ENCODE measurements around the gene LPP.

Gene LPP

DNA sequence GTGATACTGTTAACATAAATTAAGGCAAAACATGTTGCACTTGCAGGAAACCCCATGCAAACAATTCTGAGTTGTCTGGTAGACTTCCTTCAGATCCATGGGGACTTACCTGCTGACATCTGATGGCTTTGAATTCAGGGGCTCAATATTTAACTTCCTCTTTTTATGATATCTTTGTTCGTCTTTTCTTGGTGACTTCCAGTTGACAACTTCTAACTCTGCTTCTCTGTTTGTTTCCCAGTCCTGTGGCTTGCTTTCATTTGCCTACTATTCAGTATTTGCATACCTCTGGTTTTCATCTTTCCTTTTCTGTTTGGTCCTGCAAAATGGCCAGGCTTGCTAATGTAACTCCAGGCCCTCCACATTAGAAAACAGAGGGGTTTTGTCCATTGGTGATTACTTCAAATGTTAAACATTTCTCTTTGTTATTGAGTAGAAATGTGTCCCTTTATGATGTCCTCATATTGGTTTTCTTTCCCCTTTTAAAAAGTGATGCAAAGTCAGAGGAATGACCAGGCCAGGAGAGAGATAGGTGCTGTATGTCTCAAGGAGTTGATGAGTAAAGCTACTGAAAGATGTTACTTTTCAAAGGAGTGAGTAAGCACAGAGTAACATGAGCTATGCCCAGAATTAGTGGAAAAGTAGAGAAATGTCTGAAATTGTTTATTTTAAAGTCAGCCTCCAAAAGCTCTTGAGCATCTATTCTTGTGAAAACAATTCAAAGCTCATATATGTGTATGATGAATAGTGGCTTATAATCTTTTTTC is 335.9 kb downstream of the LPP start:
- ATAC-seq (ENCODE audit: low read depth) (peak; percentile 66; the same call in 1 of the 3 replicates), DNase-seq (ENCODE audit: low spot score) (no peak)
- no peaks in the 10 kb centered on the region for H3K27me3 ChIP-seq (ENCODE audit: insufficient read depth, poor library complexity, severe bottlenecking)
- no peak overlapping the region for H3K4me3 ChIP-seq (ENCODE audit: severe bottlenecking)
- no peaks in the 10 kb centered on the region for H3K9me3 ChIP-seq (ENCODE audit: severe bottlenecking)
- TF ChIP-seq, protein P1, sequence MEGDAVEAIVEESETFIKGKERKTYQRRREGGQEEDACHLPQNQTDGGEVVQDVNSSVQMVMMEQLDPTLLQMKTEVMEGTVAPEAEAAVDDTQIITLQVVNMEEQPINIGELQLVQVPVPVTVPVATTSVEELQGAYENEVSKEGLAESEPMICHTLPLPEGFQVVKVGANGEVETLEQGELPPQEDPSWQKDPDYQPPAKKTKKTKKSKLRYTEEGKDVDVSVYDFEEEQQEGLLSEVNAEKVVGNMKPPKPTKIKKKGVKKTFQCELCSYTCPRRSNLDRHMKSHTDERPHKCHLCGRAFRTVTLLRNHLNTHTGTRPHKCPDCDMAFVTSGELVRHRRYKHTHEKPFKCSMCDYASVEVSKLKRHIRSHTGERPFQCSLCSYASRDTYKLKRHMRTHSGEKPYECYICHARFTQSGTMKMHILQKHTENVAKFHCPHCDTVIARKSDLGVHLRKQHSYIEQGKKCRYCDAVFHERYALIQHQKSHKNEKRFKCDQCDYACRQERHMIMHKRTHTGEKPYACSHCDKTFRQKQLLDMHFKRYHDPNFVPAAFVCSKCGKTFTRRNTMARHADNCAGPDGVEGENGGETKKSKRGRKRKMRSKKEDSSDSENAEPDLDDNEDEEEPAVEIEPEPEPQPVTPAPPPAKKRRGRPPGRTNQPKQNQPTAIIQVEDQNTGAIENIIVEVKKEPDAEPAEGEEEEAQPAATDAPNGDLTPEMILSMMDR (IDR thresholded peaks at IDR 0.05; ENCODE audit: poor library complexity, severe bottlenecking), result no peak
- peaks cover 6% of the 10 kb centered on the region for H3K4me1 ChIP-seq (ENCODE audit: insufficient read depth, poor library complexity, severe bottlenecking)
- no peak overlapping the region for H3K27ac ChIP-seq (ENCODE audit: poor library complexity, severe bottlenecking)
- H3K36me3 ChIP-seq (ENCODE audit: low read depth), result 0 out of 2 replicates have a peak, but pooled peaks cover 1% of the 10 kb centered on the region

DNA sequence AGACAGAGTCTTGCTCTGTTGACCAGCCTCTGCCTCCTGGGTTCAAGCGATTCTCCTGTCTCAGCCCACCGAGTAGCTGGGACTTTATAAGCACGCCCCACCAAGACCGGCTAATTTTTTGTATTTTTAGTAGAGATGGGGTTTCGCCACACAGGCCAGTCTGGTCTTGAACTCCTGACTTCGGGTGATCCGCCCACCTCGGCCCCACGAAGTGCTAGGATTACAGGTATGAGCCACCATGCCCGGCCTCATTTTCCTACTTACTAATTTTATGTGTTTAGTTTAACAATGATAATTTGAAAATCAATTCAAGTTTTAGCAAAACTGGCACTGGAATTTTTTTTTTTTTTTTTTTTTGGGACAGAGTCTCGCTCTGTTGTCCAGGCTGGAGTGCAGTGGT is 336.5 kb downstream of the LPP start:
- Histone ChIP-seq H3K27ac (ENCODE audit: poor library complexity, severe bottlenecking) (no peak overlapping the region), H3K36me3 (ENCODE audit: low read depth) (no peaks in the 10 kb centered on the region), H3K4me3 (ENCODE audit: severe bottlenecking) (no peak overlapping the region), H3K27me3 (ENCODE audit: insufficient read depth, poor library complexity, severe bottlenecking) (no peaks in the 10 kb centered on the region), H3K9me3 (ENCODE audit: severe bottlenecking) (no peaks in the 10 kb centered on the region), H3K4me1 (ENCODE audit: insufficient read depth, poor library complexity, severe bottlenecking) (peaks cover 6% of the 10 kb centered on the region)
- TF ChIP-seq, protein P1 (IDR thresholded peaks at IDR 0.05; ENCODE audit: poor library complexity, severe bottlenecking), result no peak
- no peak for DNase-seq (ENCODE audit: low spot score)
- no peak for ATAC-seq (ENCODE audit: low read depth)

DNA sequence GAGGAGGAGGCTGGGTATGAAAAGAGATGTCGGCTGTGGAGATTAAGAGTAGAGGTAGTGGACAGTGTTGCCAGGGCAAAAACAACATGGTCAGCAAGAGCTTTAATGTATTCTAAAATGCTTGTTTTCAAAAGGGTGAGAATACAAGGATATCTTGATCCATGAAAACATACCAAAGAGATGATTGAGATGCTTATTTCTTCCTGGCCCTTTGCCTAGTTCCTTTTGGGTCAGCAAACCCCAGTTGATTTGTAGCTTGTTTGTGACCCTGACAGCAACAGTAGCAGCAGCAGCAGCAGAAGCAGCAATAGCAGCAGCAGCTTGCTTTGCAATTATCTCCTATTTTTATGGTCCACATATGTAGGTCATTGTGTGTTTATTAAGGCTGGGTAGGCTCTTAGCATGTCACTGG is 337.3 kb downstream of the LPP start:
- Histone ChIP-seq H3K4me3 (ENCODE audit: severe bottlenecking) (no peak overlapping the region), H3K4me1 (ENCODE audit: insufficient read depth, poor library complexity, severe bottlenecking) (peaks cover under 1% of the 10 kb centered on the region), H3K36me3 (ENCODE audit: low read depth) (no peaks in the 10 kb centered on the region), H3K9me3 (ENCODE audit: severe bottlenecking) (no peaks in the 10 kb centered on the region), H3K27ac (ENCODE audit: poor library complexity, severe bottlenecking) (no peak overlapping the region), H3K27me3 (ENCODE audit: insufficient read depth, poor library complexity, severe bottlenecking) (no peaks in the 10 kb centered on the region)
- DNase-seq (ENCODE audit: low spot score) (no peak), ATAC-seq (ENCODE audit: low read depth) (no peak)
- TF ChIP-seq, protein P1 (IDR thresholded peaks at IDR 0.05; ENCODE audit: poor library complexity, severe bottlenecking), result no peak

DNA sequence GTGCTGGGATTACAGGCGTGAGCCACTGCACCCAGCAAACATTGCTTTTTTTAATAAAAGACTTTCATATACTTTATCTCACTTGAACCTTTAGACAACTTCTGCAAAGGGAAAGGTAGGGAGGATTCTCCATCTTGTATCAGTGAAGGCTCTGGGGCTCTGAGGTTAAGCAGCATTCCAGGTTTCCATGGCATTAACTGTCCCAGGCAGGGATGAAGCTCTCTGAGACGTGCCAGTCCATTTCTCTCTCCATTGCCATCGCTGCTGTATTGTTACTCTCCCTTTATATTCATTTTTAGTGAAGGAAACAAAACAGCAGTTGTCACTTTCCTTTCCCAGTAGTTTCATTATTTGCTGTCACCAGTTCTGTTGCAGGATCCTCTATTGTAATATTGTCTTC is 342.4 kb downstream of the LPP start:
- TF ChIP-seq, protein P1 (IDR thresholded peaks at IDR 0.05; ENCODE audit: poor library complexity, severe bottlenecking), result no peak
- H3K4me3 ChIP-seq (ENCODE audit: severe bottlenecking), result no peak overlapping the region
- no peak for DNase-seq (ENCODE audit: low spot score)
- H3K27ac ChIP-seq (ENCODE audit: poor library complexity, severe bottlenecking), result no peak overlapping the region
- H3K36me3 ChIP-seq (ENCODE audit: low read depth), result no peaks in the 10 kb centered on the region
- no peaks in the 10 kb centered on the region for H3K27me3 ChIP-seq (ENCODE audit: insufficient read depth, poor library complexity, severe bottlenecking)
- ATAC-seq (ENCODE audit: low read depth), result no peak
- H3K9me3 ChIP-seq (ENCODE audit: severe bottlenecking), result no peaks in the 10 kb centered on the region
- H3K4me1 ChIP-seq (ENCODE audit: insufficient read depth, poor library complexity, severe bottlenecking), result no peaks in the 10 kb centered on the region

DNA sequence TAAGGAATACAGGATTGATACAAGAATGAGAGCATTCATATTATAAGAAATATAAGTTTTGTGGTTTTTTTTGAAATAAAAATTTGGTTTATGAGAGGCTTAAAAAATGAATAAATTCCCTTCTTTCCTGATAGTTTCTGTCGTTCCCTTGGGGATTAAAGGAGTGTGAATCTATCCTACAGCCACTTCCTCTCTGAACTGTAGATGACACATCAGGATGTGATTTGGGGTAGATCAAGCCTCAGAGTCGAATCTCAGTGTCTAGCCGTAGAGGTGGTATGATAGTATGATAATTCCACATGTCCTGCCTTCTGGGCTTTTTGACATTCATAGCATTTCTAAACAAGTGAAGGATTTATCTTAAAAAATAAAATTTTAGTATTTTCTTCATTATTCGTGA is 343.1 kb downstream of the LPP start:
- Histone ChIP-seq H3K9me3 (ENCODE audit: severe bottlenecking) (peaks cover 2% of the 10 kb centered on the region), H3K4me3 (ENCODE audit: severe bottlenecking) (no peak overlapping the region), H3K27me3 (ENCODE audit: insufficient read depth, poor library complexity, severe bottlenecking) (no peaks in the 10 kb centered on the region), H3K27ac (ENCODE audit: poor library complexity, severe bottlenecking) (no peak overlapping the region), H3K36me3 (ENCODE audit: low read depth) (no peaks in the 10 kb centered on the region), H3K4me1 (ENCODE audit: insufficient read depth, poor library complexity, severe bottlenecking) (no peaks in the 10 kb centered on the region)
- no peak for ATAC-seq (ENCODE audit: low read depth)
- no peak for DNase-seq (ENCODE audit: low spot score)
- TF ChIP-seq, protein P1 (IDR thresholded peaks at IDR 0.05; ENCODE audit: poor library complexity, severe bottlenecking), result no peak
